ENCODE data around the gene MAPK10.
"Not testable (repeated sequence)": the region's sequence is repeated elsewhere in the genome, so short reads cannot be mapped to it uniquely, and the experiment has no call there.

MAPK10 gene

DNA sequence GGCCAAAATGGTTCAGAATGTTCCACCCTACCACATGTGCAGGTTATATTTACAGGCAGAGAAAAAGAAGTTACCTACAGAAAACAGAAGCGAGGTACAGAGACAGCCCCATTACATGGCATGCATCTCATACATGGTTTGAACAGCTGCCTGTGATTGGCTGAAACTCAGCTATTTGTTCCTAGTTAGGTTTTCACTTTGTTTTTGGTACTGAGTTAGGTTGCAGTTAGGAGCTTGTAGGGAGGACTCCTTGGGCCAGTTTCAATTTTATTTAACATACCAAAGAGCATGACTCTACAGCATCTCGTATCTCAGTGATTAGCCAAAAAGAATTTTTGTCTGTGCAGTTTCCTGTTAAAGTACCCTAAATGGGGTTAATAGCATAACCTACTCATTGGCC lies 392.0 kb downstream of the MAPK10 start:
- no peak for DNase-seq (ENCODE audit: low read depth)

DNA sequence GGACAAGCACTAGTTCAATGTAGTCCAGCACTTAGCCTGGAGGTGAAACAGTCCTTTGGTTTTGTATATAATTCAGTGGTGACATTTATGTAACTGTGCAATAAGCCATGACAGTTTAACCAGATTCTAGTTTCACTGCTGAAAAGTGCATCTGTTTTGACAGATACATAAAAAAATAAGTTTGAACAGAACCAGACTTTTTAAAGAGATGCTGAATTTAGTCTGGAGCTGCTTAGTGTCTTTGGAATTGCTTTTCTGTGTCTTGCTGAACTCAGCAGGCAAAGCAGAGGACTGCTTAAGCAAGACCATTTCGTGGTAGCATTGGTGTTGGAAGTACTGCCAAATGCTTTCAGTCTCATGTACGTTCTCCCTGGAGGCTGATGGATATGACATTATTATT lies 393.5 kb downstream of the MAPK10 start:
- DNase-seq (ENCODE audit: low read depth), result no peak

DNA sequence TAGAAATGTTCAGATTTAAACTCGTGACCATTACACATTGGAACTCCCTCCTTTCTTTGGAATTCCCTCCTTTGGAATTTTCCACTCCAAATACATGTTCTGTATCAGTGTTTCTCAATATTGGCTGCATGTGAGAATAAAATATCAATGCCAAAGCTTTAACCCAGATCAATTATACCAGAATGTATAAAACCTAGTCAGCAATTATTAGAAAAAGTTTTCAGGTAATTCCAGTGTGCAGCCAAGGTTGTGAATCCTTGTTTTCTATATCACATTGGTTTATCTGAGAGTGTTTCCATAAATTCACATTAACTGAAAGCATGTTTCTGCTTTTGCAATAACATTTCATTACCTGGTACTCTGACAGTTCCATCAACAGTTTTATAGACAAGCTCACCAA lies 394.3 kb downstream of the MAPK10 start:
- no peak for DNase-seq (ENCODE audit: low read depth)

DNA sequence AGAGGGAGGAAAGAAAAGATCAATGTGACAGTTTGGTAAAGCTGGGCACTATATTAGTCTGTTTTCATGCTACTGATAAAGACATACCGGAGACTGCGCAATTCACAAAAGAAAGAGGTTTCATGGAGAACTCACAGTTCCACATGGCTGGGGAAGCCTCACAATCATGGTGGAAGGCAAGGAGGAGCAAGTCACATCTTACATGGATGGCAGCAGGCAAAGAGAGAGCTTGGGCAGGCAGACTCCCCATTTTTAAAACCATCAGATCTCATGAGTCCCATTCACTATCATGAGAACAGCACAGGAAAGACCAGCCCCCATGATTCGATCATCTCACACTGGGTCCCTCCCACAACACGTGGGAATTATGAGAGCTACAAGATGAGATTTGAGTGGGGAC lies 394.8 kb downstream of the MAPK10 start:
- DNase-seq (ENCODE audit: low read depth), result not testable (repeated sequence)

DNA sequence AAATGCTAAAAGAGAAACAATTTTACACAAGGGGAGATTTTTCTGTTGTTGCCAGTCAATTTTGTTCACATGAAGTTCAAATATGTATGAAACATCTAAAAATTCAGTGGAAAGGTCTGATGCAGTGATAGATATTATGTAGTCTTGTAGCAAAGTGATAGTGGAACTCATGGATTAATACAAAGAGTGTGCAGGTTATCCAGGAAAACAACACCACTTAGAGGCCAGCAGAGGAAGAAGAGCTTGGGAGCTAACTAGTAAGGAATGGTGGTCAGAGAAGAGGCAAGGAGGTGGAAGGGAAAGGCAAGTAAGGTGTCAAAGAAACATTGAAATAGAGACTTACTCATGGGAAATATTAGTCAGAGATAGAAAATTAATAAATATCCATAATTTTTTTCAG lies 395.6 kb downstream of the MAPK10 start:
- DNase-seq (ENCODE audit: low read depth), result no peak

DNA sequence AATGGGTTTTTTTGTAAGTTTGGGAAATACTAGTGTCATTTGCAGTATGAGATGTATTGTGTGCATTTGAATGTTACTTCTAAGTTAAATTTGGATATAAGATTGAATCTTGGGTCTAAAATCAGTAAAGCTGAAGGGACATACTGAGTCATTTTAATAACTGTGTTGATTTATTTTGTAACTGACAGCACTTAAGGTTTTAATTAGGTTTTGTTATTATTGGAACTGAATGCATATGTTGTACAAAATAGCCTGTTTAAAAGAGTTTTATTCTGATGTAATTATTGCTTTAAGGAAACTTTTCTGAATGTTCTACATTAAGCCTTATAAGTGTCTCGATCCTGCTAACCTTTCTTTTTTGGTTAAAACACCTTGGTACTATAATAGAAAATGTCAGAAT lies 396.6 kb downstream of the MAPK10 start:
- no peak for DNase-seq (ENCODE audit: low read depth)

DNA sequence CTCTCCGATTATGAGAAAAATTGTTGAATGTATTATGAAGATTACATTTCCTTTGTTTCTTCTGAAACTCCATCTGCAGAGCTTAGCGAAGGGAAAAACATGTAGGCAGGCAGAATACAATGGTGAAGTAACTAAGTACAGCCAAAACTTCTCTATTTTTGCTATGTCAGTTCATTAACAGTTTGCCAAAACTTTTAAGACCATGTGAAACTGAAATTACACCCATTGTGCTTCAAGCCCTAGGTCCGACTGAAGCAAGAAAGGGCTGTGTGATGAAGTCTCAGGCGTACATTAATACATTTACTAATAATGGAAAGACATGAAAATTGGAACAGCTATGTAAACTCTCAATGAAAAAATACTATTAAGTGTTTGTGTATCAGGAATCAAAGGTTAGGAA lies 398.0 kb downstream of the MAPK10 start:
- no peak for DNase-seq (ENCODE audit: low read depth)

DNA sequence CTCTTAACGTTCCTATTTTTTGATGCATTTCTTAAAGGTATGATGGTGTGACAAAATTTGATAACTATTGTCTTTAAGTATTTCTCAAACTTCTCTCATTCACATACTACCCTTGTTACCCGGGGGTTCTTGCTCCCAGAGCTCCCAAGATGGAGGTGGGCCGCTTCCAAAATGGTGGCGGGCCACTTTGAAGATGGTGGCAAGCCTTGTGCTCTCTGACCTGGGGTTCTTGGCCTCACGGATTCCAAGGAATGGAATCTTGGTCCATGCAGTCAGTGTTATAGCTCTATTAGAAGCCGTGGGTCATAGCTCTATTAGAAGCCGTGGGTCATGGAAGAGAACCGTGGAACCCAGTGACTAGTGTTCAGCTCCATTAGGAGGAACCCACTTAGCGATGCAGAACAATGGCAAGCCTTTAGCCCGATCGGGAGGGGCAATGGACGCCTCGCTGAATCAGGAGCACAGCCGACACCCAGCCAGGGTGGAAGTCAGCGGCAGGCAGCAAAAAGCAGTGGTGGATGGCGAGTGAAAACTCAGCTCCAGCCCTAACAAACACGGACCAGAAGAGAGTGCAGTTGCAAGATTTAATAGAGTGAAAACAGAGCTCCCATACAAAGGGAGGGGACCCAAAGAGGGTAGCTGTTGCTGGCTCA lies 403.4 kb downstream of the MAPK10 start:
- DNase-seq (ENCODE audit: low read depth), result no peak

DNA sequence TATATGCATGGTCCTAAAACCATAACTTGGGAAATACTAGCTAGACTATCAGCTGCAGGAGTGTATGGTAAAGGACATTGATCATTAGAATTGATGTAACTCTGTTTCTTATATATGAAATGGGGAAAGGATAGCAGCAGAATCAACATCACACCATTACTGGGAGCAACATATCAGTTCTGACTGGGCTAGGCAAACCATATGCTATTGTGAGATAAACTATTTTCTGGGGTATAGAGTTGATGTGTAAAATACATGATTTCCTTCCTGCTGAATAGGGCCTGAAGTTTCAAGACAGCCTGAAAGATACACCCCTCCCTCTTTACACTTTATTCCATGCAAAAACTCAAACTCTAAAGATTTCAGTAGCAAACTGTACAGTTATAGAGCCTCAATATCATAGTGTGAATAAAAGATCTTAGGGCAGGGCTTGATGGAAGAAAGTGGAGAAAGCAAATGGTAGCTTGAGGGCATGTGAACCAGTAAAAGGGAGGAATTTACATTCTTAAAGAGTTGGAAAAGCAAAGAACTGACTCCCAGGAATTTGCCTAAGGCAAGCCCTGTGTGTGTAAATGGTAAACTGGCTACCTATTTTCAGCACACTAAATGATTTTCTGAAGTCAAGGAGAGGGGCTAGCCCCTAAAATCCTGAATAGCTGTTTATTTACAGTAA lies 404.1 kb downstream of the MAPK10 start:
- DNase-seq (ENCODE audit: low read depth), result no peak

DNA sequence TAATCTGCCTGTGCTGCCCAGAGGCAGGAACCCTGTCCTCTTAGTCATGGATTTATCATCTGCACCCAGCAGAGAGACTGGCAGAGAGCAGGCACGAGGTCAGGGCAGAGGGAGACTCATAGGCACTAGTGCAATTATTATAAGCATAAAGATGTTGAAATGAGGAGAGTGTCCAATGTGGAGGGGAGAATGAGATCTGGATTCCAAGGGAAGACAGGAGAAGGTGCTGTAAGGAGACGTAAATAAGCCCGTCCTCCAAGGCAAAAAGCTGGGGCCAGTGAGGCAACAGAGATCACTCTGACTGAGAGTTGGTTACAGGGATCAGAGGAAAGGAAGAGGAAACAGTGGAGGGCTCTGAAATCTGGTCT lies 406.2 kb downstream of the MAPK10 start:
- no peak for DNase-seq (ENCODE audit: low read depth)

DNA sequence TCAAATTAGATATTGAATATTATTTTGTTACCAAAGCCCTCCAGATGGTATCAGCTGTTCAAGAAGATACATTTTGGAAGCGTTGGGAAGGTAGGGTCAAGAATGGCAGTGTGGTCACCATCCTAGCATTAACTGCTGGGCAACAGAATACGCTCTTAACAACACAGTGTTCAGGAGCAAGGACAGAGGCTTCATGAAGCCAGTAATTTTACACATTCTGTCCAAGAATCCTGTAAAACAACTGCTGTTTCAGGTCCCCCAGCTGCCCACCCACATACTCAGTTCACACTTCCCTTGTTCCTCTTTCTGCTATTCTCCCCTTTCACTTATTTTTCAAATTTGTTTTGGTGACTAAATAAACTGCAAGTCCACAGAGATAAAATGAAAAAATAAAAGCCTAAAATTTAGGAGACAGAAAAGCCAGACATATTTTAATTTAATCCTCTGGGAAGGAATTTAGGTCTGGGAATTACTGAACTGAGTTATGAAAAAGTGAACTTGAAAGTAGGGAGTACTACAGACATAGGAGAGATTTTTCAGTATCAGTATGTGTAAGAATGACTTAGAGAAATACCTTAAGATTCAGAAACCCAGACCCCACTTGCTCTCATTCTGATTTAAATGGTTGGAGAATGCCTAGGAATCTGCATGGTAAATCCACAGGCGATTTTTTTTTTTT lies 406.7 kb downstream of the MAPK10 start:
- DNase-seq (ENCODE audit: low read depth), result no peak

DNA sequence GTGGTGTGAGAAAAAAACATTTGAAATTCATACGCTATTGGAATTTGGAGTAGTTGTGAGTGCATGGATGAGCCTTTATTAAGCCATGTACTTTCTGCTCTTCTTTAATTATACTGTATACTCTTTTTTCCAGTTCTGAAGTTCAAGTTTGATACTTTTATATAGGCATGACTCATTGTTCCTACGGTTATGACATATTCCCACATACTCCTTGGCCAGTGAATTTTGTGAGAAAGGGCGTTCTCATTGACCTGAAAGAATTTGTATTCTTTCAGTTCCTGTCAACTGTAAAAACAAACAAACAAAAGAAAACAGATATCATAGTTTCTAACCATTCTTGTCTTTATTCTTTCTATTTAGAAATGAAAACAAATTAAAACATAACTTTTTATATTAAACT lies 407.3 kb downstream of the MAPK10 start:
- DNase-seq (ENCODE audit: low read depth), result no peak

DNA sequence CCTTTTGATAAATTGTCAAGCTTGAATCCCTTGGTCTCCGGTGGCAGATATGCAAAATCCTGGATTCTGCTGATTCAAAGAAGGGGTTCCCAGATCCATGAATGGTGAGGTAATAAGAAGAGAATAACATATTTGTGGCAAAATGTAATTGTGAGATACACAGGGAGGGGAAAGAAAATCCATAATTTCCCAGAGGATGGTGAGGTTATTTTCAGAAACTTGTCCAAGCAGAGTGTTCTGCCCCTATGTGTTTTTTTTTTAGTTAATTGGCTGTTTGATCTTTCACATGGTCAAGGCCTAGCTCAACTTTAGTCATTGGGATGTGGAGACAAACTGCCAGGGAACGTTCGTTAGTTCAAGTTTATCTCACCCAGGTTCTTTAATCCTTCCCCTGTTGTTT lies 408.8 kb downstream of the MAPK10 start:
- DNase-seq (ENCODE audit: low read depth), result no peak

DNA sequence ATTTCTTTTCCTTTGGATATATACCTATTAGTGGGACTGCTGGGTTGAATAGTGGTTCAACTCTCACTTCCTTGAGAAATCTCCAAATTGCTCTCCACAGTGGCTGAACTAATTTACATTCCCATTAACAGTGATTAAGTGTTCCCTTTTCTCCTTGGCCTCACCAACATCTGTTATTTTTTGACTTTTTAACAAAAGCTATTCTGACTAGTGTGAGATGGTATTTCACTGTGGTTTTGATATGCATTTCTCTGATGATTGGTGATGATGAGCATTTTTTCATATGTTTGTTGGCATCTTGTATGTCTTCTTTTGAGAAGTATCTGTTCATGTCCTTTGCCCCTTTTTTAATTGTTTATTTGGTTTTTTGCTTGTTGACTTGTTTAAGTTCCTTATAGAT lies 413.0 kb downstream of the MAPK10 start:
- DNase-seq (ENCODE audit: low read depth), result no peak

DNA sequence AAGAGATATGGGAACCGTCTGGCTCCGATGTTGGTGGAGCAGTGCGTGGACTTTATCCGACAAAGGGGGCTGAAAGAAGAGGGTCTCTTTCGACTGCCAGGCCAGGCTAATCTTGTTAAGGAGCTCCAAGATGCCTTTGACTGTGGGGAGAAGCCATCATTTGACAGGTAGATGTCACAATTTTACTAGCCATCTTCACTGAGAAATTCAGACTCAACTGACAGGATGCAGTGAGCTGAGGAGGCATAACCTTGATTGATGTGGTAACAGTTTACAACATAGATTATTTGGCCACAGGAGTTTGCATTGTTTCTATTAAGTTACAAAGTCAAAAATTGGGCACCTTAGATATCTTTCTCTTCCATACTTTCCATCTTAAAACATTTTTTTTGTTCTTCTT lies 417.7 kb downstream of the MAPK10 start:
- DNase-seq (ENCODE audit: low read depth), result no peak

DNA sequence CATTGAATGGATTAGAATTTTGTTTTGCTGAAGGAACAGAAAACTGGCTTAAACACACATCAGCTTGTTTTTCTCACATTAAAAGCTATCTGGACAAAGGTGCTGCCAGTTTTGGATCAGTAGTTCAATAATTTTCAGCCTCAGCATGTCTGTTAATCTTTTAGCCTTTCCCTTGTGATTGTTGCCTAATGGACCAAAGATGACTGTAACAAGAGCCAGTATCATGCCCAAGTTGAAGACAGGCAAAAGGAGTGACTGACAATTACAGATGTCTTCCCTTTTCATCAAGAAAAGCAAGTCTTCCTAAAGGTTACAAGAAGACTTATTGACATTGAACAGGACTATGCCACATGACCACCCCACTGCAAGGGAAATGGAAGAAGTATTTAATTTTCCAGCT lies 419.7 kb downstream of the MAPK10 start:
- no peak for DNase-seq (ENCODE audit: low read depth)
